Body of pancreas (tissue), 4 donors: Measurements from ENCODE around the gene ACVRL1. TPM values are rescaled to one million over a fixed set of nuclear protein-coding genes. Genes with fewer than 3 reads are reported as not detected.

Source experiments
- ATAC-seq: fragments of 150-250 bp; one replicate; pipeline ENCODE4 v1.9.1; 2016
- DNase-seq, 4 donors: peaks; one replicate each; pipeline ENCODE4 v3.0.0-alpha.2; 2019
- H3K27ac ChIP-seq, 4 donors: fragments of 200-600 bp; sonication (generic); 1 replicate in 3 of 4; 2 replicates in 1 of 4; pipeline versions ENCODE4 v1.5.1 to v1.6.1; 2016 to 2019; ENCODE audit warnings: mild to moderate bottlenecking in 1 of 4, mixed read lengths in 1 of 4, moderate library complexity in 1 of 4
- H3K27me3 ChIP-seq, 2 donors: fragments of 200-600 bp; sonication (generic); one replicate each; pipeline ENCODE4 v1.6.0; 2016; ENCODE audit warnings: mild to moderate bottlenecking in 1 of 2
- H3K36me3 ChIP-seq, 2 donors: fragments of 200-600 bp; sonication (generic); replicated peaks in 1 of 2; 2 replicates each; pipeline ENCODE4 v1.5.1; 2016; ENCODE audit warnings: low read depth in 2 of 2; ENCODE audit not compliant: insufficient read depth in 1 of 2
- H3K4me1 ChIP-seq: fragments of 200-600 bp; sonication (generic); one replicate; pipeline ENCODE4 v1.6.0; 2016
- H3K4me3 ChIP-seq, 2 donors: fragments of 200-600 bp; sonication (generic); 1 replicate in 1 of 2; 2 replicates in 1 of 2; pipeline ENCODE4 v1.5.1; 2016 to 2019
- H3K9me3 ChIP-seq, 3 donors: fragments of 200-600 bp; sonication (generic); 1 replicate in 2 of 3; 2 replicates in 1 of 3; pipeline ENCODE4 v1.5.1; 2016
- POLR2A ChIP-seq, 3 donors: fragments of 450-650 bp; IDR thresholded peaks; one replicate each; pipeline ENCODE4 v1.6.1; 2016; ENCODE audit warnings: antibody characterized with exemption in 3 of 3, mild to moderate bottlenecking in 2 of 3
- WGBS, 2 donors: methylation state at CpG; one replicate each; pipeline ENCODE4 v1.1.5; 2017; 5-methylcytosine and 5-hydroxymethylcytosine counted together
- intact Hi-C: fragments of 100-400 bp; cut with DNase I; formaldehyde crosslinking; loops from one replicate; pipeline ENCODE4 v1.15.1; 2023
- total RNA-seq, 2 donors: library from RNA; depleted of rRNA; stranded (reverse); fragments of >200 nt; gene quantifications; one replicate each; pipeline ENCODE4 v1.1.0, GENCODE V29; 2016
- TF ChIP-seq, protein P1 (sequence below), 7 experiments: fragments of 450-650 bp in 4 of 7; fragments of 200-600 bp in 3 of 7; sonication (generic) in 3 of 7; IDR thresholded peaks; one replicate each; pipeline ENCODE4 v1.5.1; 2016 to 2019; ENCODE audit warnings: antibody characterized with exemption in 7 of 7

ACVRL1 gene
- total RNA-seq, 2 donors from 2014 or later, result 37.1 to 93.9 TPM

DNA sequence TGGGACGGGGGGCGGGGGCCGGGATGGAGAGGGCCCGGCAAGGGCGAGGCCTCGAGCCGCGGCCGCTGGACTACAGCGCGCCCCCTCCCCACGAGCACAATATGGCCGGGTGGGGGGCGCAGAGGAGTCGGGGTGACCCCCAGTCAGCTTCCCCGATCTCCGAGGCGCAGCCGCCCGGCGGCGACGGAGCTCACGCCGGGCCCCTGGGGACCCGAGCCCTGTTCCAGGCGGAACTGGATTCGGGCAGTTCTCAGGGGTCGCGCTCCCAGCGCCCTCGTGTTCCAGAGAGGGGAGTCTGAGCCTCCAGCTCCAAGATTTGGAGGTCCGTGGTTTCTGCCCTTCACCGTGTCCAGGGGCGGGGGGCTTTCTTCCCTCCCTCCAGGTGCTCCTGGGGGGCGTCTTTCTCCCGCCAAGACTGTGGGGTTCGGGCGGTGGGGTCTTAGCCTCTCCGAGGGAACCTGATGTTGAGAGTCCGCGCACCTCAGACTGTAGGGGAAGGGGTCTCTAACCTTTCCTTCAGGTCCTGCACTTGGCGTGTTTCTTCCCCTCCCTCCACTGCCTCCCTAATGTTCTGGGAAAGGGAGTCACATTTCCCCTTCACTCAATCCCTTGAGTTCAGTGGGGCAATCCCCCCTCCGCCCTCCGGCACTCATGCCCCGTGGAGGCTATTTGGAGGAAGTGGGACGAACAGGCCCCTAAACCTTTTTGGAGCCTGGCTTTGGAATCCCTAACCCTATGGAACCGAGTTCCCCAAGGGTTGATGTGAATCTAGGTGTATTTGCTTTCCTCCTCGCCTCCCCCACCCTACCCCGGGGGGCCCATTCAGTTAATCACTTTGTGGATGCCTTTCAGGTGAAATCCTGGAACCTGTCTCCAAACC is 44.8 kb downstream of the ACVRL1 start:
- peaks cover 42% of the 10 kb centered on the region for H3K4me1 ChIP-seq

DNA sequence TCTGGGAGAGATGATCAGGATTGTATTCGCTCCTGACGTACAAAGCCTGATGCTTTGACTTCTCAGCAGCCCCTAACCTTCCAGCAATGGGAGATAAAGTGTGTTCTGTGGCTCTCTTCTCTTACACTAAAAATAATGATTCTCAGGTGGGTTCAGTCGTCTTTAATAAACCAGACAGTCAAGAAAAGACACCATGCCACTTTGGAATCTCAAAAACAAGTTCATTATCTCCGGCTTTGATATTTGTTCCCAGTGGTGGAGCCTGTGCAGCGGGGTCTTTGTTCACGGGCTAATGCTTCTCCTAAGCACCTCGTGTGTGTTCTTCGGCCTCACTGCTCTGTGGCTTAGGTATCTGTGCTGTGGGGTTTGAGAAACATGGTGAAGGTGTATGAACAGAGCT is 45.8 kb downstream of the ACVRL1 start:
- DNase-seq, result no peak
- H3K4me1 ChIP-seq, result peaks cover 52% of the 10 kb centered on the region

More for the DNA sequence above, 44.8 kb downstream of the ACVRL1 start:
- Histone ChIP-seq H3K4me3 (peak overlapping the region; percentile 76 to 96), H3K27me3 (no peaks in the 10 kb centered on the region), H3K9me3 (no peaks in the 10 kb centered on the region), H3K27ac (peak overlapping the region; percentile 86 to 98 (median 94)), H3K36me3 (no peaks in the 10 kb centered on the region)
- DNase-seq (peak in 2 of 4 donors; percentile 22 to 25), ATAC-seq (peak; percentile 5)
- TF ChIP-seq, protein P1, sequence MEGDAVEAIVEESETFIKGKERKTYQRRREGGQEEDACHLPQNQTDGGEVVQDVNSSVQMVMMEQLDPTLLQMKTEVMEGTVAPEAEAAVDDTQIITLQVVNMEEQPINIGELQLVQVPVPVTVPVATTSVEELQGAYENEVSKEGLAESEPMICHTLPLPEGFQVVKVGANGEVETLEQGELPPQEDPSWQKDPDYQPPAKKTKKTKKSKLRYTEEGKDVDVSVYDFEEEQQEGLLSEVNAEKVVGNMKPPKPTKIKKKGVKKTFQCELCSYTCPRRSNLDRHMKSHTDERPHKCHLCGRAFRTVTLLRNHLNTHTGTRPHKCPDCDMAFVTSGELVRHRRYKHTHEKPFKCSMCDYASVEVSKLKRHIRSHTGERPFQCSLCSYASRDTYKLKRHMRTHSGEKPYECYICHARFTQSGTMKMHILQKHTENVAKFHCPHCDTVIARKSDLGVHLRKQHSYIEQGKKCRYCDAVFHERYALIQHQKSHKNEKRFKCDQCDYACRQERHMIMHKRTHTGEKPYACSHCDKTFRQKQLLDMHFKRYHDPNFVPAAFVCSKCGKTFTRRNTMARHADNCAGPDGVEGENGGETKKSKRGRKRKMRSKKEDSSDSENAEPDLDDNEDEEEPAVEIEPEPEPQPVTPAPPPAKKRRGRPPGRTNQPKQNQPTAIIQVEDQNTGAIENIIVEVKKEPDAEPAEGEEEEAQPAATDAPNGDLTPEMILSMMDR (IDR thresholded peaks at IDR 0.05), result no peak
- TF ChIP-seq POLR2A (IDR thresholded peaks at IDR 0.05), result no peak
- 0 to 1% methylated on average over 10 to 45 of the region's 50 CpGs for WGBS, 2 donors
- intact Hi-C loops, result no loop called here

DNA sequence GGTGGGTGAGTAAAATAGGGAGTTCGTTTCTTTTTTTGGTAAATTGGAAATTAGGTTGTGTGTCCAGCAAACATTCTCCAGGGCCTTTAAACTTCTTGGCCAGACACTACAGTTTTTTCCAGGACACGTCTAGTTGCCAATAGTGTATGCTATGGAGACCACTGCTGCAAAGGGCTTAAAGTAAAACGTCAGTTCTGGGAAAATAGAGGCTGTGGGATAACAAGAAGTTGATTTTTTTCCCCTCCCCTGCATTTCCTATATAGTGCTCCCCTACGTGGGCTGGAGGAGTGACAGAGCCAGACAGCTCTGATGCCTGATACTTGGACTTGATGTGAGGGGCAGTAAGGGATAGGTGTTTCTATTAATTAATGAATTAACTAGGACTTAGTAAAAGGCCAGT is 46.6 kb downstream of the ACVRL1 start:
- H3K4me1 ChIP-seq, result peaks cover 60% of the 10 kb centered on the region
- no peaks in the 10 kb centered on the region for H3K27me3 ChIP-seq
- TF ChIP-seq, protein P1 (IDR thresholded peaks at IDR 0.05), result no peak
- no peak for TF ChIP-seq POLR2A (IDR thresholded peaks at IDR 0.05)
- H3K4me3 ChIP-seq, result no peak overlapping the region
- DNase-seq, result no peak
- H3K27ac ChIP-seq, result peak overlapping the region; percentile 83 to 98 (median 94)
- no peaks in the 10 kb centered on the region for H3K9me3 ChIP-seq
- no peaks in the 10 kb centered on the region for H3K36me3 ChIP-seq
- no peak for ATAC-seq
- 5 to 13% methylated on average over 4 of the region's 4 CpGs for WGBS, 2 donors
- intact Hi-C loops, result no loop called here

More for the DNA sequence above, 45.8 kb downstream of the ACVRL1 start:
- WGBS, 2 donors, result 14 to 21% methylated on average over 8 of the region's 8 CpGs
- Histone ChIP-seq H3K36me3 (no peaks in the 10 kb centered on the region), H3K27me3 (no peaks in the 10 kb centered on the region), H3K27ac (peak overlapping the region; percentile 86 to 98 (median 94)), H3K4me3 (peak overlapping the region in 1 of 2 donors; percentile 96), H3K9me3 (no peaks in the 10 kb centered on the region)
- intact Hi-C loops, result no loop called here
- ATAC-seq, result no peak
- TF ChIP-seq POLR2A (IDR thresholded peaks at IDR 0.05), result no peak
- TF ChIP-seq, protein P1 (IDR thresholded peaks at IDR 0.05), result no peak

DNA sequence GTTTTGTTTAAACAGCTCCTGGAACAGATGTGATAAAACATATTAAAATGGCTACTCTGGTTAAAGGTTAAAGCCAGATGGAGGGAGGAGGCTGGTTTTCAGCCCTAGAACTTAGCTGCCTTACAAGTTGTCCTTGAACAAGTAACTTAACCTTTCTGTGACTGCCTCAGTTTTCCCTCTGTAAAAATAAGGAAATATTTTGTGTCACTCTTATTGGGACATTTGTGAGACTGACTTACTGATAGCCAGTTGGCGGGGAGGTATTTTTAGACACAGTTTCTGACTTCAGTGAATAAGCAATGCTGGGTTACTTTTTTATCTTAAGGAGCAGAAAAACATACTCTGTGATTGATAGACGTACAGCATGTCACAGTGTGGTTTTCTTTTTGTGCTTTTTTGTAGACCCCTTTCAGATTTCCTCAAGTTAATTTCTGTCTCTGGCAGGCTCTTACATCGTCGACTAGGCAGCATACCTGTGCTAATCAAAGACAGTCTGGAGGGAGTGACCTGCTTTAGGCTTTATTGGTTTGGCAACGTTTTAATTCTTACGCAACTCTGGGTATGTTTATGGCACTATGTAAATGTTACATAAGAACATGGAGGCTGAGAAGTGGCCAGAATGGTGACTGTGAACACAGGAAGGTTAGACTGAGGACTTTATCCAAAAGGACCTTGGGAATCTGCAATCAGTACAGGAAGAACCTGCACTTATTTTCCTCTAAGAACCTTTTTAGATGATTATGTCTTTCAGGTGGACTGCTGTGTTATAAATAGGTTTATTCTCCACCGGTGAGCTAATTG is 47.5 kb downstream of the ACVRL1 start:
- H3K36me3 ChIP-seq, result no peaks in the 10 kb centered on the region
- 8 to 9% methylated on average over 7 of the region's 7 CpGs for whole genome bisulfite sequencing, 2 donors
- intact Hi-C loops, result no loop called here
- TF ChIP-seq POLR2A (IDR thresholded peaks at IDR 0.05), result peak in 2 of 3 donors; percentile 66 to 69
- TF ChIP-seq, protein P1 (IDR thresholded peaks at IDR 0.05), result no peak
- peak in 3 of 4 donors; percentile 53 to 80 (median 68) for DNase-seq
- no peak overlapping the region for H3K4me3 ChIP-seq
- H3K9me3 ChIP-seq, result no peaks in the 10 kb centered on the region
- H3K27ac ChIP-seq, result peak overlapping the region; percentile 83 to 98 (median 94)
- no peaks in the 10 kb centered on the region for H3K27me3 ChIP-seq
- ATAC-seq, result peak; percentile 40
- peaks cover 69% of the 10 kb centered on the region for H3K4me1 ChIP-seq
